CD4-positive, alpha-beta T cell (primary cell): ENCODE data around the gene CERS6. TPM values are rescaled to one million over a fixed set of nuclear protein-coding genes. Genes with fewer than 3 reads are reported as not detected.

Experiments used
- ATAC-seq: fragments of 200-7000 bp; cut with Tn5 transposase; one replicate; pipeline ENCODE4 v1.10.0; 2022; ENCODE audit warnings: mild to moderate bottlenecking; ENCODE audit not compliant: poor library complexity
- CTCF ChIA-PET: fragments of 350-600 bp; sonication (Branson Sonifier 250); formaldehyde crosslinking; loops from one replicate; lab custom pipeline; 2021; ENCODE audit warnings: antibody characterized with exemption, inconsistent platforms; lab: Charles Lee
- POLR2A ChIA-PET: fragments of 350-600 bp; sonication (Branson Sonifier 250); formaldehyde crosslinking; loops from one replicate; lab custom pipeline; 2021; ENCODE audit warnings: antibody characterized with exemption, inconsistent platforms; lab: Charles Lee
- DNase-seq, 14 experiments: peaks; one replicate each; pipeline ENCODE4 v3.0.0-alpha.2; 2013 to 2020; ENCODE audit warnings: mixed read lengths in 2 of 14
- H3K27ac ChIP-seq, 2 donors: one replicate each; pipeline versions ENCODE4 v1.5.1 to v1.7.0; 2013; ENCODE audit warnings: low read length in 2 of 2, low read depth in 1 of 2, mild to moderate bottlenecking in 1 of 2
- H3K27me3 ChIP-seq, 2 experiments: 1 replicate in 1 of 2; 2 replicates in 1 of 2; pipeline versions ENCODE4 v1.6.1 to v1.7.0; 2013; ENCODE audit warnings: low read length in 2 of 2, control low read depth in 1 of 2, mild to moderate bottlenecking in 1 of 2, moderate library complexity in 1 of 2; ENCODE audit not compliant: insufficient read depth in 2 of 2, control insufficient read depth in 1 of 2
- H3K36me3 ChIP-seq: one replicate; pipeline ENCODE4 v1.6.1; 2013; ENCODE audit warnings: low read length, control low read depth; ENCODE audit not compliant: insufficient read depth
- H3K4me1 ChIP-seq: one replicate; pipeline ENCODE4 v1.6.1; 2013; ENCODE audit warnings: low read length, control low read depth; ENCODE audit not compliant: insufficient read depth
- H3K4me3 ChIP-seq: one replicate; pipeline ENCODE4 v1.5.1; 2013; ENCODE audit warnings: mild to moderate bottlenecking, low read length, moderate library complexity
- H3K9me3 ChIP-seq, 2 experiments: 1 replicate in 1 of 2; 2 replicates in 1 of 2; pipeline versions ENCODE4 v1.6.1 to v1.7.0; 2013; ENCODE audit warnings: low read length in 2 of 2, mild to moderate bottlenecking in 2 of 2, control low read depth in 1 of 2, moderate library complexity in 1 of 2; ENCODE audit not compliant: control insufficient read depth in 1 of 2, insufficient read depth in 1 of 2
- H3K27ac Mint-ChIP-seq: one replicate; pipeline ENCODE4 v1.8.0; 2020; ENCODE audit warnings: mixed read lengths
- H3K27me3 Mint-ChIP-seq: one replicate; pipeline ENCODE4 v1.8.0; 2021; ENCODE audit warnings: mixed read lengths
- H3K36me3 Mint-ChIP-seq: one replicate; pipeline ENCODE4 v1.8.0; 2021; ENCODE audit warnings: low read depth, mixed read lengths
- H3K4me1 Mint-ChIP-seq: one replicate; pipeline ENCODE4 v1.8.0; 2021; ENCODE audit warnings: low read depth, mixed read lengths
- H3K4me3 Mint-ChIP-seq: one replicate; pipeline ENCODE4 v1.8.0; 2020; ENCODE audit warnings: mild to moderate bottlenecking, mixed read lengths
- H3K9me3 Mint-ChIP-seq: one replicate; pipeline ENCODE4 v1.8.0; 2020; ENCODE audit warnings: mixed read lengths
- CTCF ChIP-seq: fragments of 200-600 bp; IDR thresholded peaks from one replicate; pipeline ENCODE4 v1.8.0; 2022; ENCODE audit warnings: antibody characterized with exemption, mild to moderate bottlenecking
- intact Hi-C, 2 experiments: fragments of 100-400 bp; cut with DNase I in 1 of 2; cut with micrococcal nuclease in 1 of 2; formaldehyde crosslinking; loops; one replicate each; pipeline versions ENCODE4 v1.15.1 to v1.9.0; 2023 to 2025; cut with DNase I, micrococcal nuclease
- total RNA-seq, 174 experiments: library from RNA in 2 of 174; stranded (reverse) in 2 of 174; gene quantifications; one replicate each; pipeline ENCODE4 v1.2.3 and lab custom pipeline; 2021 to 2026

Gene CERS6
- total RNA-seq, 2 experiments from 2014 or later = 16.9 to 17.9 TPM

DNA sequence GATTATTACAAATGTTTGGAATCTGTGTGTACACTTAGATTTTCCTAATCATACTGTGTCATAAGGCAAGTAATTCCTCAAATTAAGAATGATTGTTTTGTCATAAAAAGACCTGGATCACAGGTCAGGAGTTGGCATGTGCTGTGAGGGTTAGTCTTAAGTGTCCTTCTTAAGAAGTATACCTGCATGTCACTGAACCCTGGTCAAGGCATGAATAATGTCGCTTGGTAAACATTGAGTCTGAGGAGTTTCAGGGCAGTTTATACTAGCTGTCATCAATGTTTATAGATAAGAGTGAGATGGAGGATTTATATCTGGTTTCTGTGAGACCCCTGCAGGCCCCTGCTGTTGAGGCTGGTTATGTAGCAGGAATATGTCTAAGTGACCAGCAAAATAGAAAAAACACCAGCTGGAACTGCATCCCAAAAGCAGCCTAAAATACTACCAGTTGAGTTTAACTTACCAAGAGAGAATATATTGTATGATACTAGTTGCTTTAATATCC is 234.4 kb downstream of the CERS6 start:
- H3K27ac ChIP-seq = no peak overlapping the region
- intact Hi-C loops = loop anchor here in 1 of 2 experiments (10.0 kb wide), 1 partner anchor 556 kb away; no protein-coding TSS in a partner anchor
- no peaks in the 10 kb centered on the region for H3K4me1 ChIP-seq
- DNase-seq (no peak), ATAC-seq (no peak)
- Mint-ChIP-seq H3K27ac (no peak overlapping the region), H3K27me3 (no peaks in the 10 kb centered on the region), H3K9me3 (no peaks in the 10 kb centered on the region), H3K4me1 (peaks cover 4% of the 10 kb centered on the region), H3K36me3 (peaks cover 31% of the 10 kb centered on the region), H3K4me3 (no peak overlapping the region)
- ChIA-PET CTCF (no interaction called here), POLR2A (no interaction called here)
- no peak for TF ChIP-seq CTCF
- no peaks in the 10 kb centered on the region for H3K27me3 ChIP-seq
- no peaks in the 10 kb centered on the region for H3K36me3 ChIP-seq
- no peak overlapping the region for H3K4me3 ChIP-seq
- no peaks in the 10 kb centered on the region for H3K9me3 ChIP-seq

- H3K4me1 ChIP-seq = no peaks in the 10 kb centered on the region
- DNase-seq (no peak), ATAC-seq (no peak)
- ChIA-PET CTCF (interaction anchor here (0.6 kb wide), 1 partner anchor 390 kb away, joined by 3 read pairs; no protein-coding TSS in a partner anchor), POLR2A (no interaction called here)
- Mint-ChIP-seq H3K27me3 (no peaks in the 10 kb centered on the region), H3K4me1 (peaks cover 4% of the 10 kb centered on the region), H3K27ac (no peak overlapping the region), H3K4me3 (no peak overlapping the region), H3K36me3 (peaks cover 38% of the 10 kb centered on the region), H3K9me3 (no peaks in the 10 kb centered on the region)
- no peak overlapping the region for H3K27ac ChIP-seq
- no peaks in the 10 kb centered on the region for H3K27me3 ChIP-seq
- no peaks in the 10 kb centered on the region for H3K9me3 ChIP-seq
- intact Hi-C loops = loop anchor here in 1 of 2 experiments (10.0 kb wide), 1 partner anchor 556 kb away; no protein-coding TSS in a partner anchor
- H3K36me3 ChIP-seq = peaks cover 2% of the 10 kb centered on the region
- no peak for TF ChIP-seq CTCF
- H3K4me3 ChIP-seq = no peak overlapping the region
Measured at GRCh38 chr2:168691221-168691620, 235.1 kb downstream of the CERS6 start.

- peaks cover 46% of the 10 kb centered on the region for H3K36me3 Mint-ChIP-seq
- intact Hi-C loops = loop anchor here in 1 of 2 experiments (10.0 kb wide), 1 partner anchor 557 kb away; no protein-coding TSS in a partner anchor
Measured at GRCh38 chr2:168692132-168692744, 236.2 kb downstream of the CERS6 start.

More at GRCh38 chr2:168692132-168692744, 236.2 kb downstream of the CERS6 start:
- H3K36me3 ChIP-seq = peaks cover 7% of the 10 kb centered on the region
- no peak overlapping the region for H3K4me3 Mint-ChIP-seq
- no peak overlapping the region for H3K27ac ChIP-seq
- ATAC-seq = no peak
- no peaks in the 10 kb centered on the region for H3K9me3 ChIP-seq
- H3K4me1 ChIP-seq = no peaks in the 10 kb centered on the region
- no peak overlapping the region for H3K27ac Mint-ChIP-seq
- H3K4me3 ChIP-seq = no peak overlapping the region
- no peaks in the 10 kb centered on the region for H3K27me3 ChIP-seq
- POLR2A ChIA-PET = no interaction called here
- CTCF ChIA-PET = interaction anchor here (0.5 kb wide), 1 partner anchor 109 kb away, joined by 3 read pairs; no protein-coding TSS in a partner anchor
- no peaks in the 10 kb centered on the region for H3K27me3 Mint-ChIP-seq
- no peaks in the 10 kb centered on the region for H3K9me3 Mint-ChIP-seq
- peaks cover 5% of the 10 kb centered on the region for H3K4me1 Mint-ChIP-seq
- no peak for TF ChIP-seq CTCF
- no peak for DNase-seq
